HEK293 (cell line): ENCODE results near the gene TAAR1.

Experiments used
- ZEB2 ChIP-seq: fragments of 450-650 bp; formaldehyde crosslinking; IDR thresholded peaks from 2 replicates; pipeline ENCODE4 v1.5.1; 2016; ENCODE audit warnings: missing biosample characterization, missing genetic modification characterization
- ZNF23 ChIP-seq: fragments of 450-650 bp; formaldehyde crosslinking; IDR thresholded peaks from 2 replicates; pipeline ENCODE4 v1.5.1; 2016; ENCODE audit warnings: missing biosample characterization, missing genetic modification characterization, borderline replicate concordance
- ZNF324 ChIP-seq: fragments of 450-650 bp; formaldehyde crosslinking; IDR thresholded peaks from 2 replicates; pipeline ENCODE4 v1.5.1; 2016; ENCODE audit warnings: missing biosample characterization, missing genetic modification characterization
- TF ChIP-seq, protein P1 (sequence below): fragments of 450-650 bp; formaldehyde crosslinking; IDR thresholded peaks from 2 replicates; pipeline ENCODE4 v1.5.1; 2016; ENCODE audit warnings: missing biosample characterization, missing genetic modification characterization, low read depth

- TF ChIP-seq, protein P1, sequence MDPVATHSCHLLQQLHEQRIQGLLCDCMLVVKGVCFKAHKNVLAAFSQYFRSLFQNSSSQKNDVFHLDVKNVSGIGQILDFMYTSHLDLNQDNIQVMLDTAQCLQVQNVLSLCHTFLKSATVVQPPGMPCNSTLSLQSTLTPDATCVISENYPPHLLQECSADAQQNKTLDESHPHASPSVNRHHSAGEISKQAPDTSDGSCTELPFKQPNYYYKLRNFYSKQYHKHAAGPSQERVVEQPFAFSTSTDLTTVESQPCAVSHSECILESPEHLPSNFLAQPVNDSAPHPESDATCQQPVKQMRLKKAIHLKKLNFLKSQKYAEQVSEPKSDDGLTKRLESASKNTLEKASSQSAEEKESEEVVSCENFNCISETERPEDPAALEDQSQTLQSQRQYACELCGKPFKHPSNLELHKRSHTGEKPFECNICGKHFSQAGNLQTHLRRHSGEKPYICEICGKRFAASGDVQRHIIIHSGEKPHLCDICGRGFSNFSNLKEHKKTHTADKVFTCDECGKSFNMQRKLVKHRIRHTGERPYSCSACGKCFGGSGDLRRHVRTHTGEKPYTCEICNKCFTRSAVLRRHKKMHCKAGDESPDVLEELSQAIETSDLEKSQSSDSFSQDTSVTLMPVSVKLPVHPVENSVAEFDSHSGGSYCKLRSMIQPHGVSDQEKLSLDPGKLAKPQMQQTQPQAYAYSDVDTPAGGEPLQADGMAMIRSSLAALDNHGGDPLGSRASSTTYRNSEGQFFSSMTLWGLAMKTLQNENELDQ (tag by site-specific recombination): no peak
- TF ChIP-seq ZNF324 (tag by site-specific recombination) (no peak), ZEB2 (tag by site-specific recombination) (no peak), ZNF23 (tag by site-specific recombination) (no peak)
These were observed 10.6 kb downstream of the TAAR1 start for GRCh38 chr6:132648356-132648755.
